Ovary (tissue), 3 donors: Measurements from ENCODE around the gene RDH11.

ENCODE experiments used
- CTCF ChIP-seq, 3 donors: fragments of 450-650 bp in 2 of 3; fragments of 200-600 bp in 1 of 3; IDR thresholded peaks; one replicate each; pipeline versions ENCODE4 v1.5.1 to v1.8.0; 2016 to 2022; ENCODE audit warnings: antibody characterized with exemption in 3 of 3, mild to moderate bottlenecking in 1 of 3
- EP300 ChIP-seq: sonication (generic); formaldehyde crosslinking; IDR thresholded peaks from one replicate; pipeline ENCODE4 v1.6.1; 2017; ENCODE audit warnings: antibody characterized with exemption
- donor health status: DM: no; HTN: no; CAD: no.

- TF ChIP-seq CTCF (IDR thresholded peaks at IDR 0.05) (no peak), EP300 (no peak)
These were observed 22.1 kb downstream of the RDH11 start for GRCh38 chr14:67673451-67673850.
